SK-N-SH treated with all-trans-retinoic acid at 6 μM for 48 hours (cell line): ENCODE results near the gene MEI4.

Experiments used
- GLIS3 ChIP-seq: fragments of 250-450 bp; sonication (Bioruptor Pico); IDR thresholded peaks from 2 replicates; pipeline ENCODE4 v1.5.0; 2020; ENCODE audit warnings: mild to moderate bottlenecking, moderate library complexity
- TF ChIP-seq, protein P1 (sequence below): fragments of 250-450 bp; sonication (Bioruptor Pico); IDR thresholded peaks from 2 replicates; pipeline ENCODE4 v1.5.0; 2020; ENCODE audit warnings: mild to moderate bottlenecking, moderate library complexity
- TF ChIP-seq, protein P2 (sequence below): fragments of 250-450 bp; sonication (Bioruptor Pico); IDR thresholded peaks from 2 replicates; pipeline ENCODE4 v1.5.1; 2020; ENCODE audit warnings: low read depth, mild to moderate bottlenecking, moderate library complexity

The MEI4 gene

DNA sequence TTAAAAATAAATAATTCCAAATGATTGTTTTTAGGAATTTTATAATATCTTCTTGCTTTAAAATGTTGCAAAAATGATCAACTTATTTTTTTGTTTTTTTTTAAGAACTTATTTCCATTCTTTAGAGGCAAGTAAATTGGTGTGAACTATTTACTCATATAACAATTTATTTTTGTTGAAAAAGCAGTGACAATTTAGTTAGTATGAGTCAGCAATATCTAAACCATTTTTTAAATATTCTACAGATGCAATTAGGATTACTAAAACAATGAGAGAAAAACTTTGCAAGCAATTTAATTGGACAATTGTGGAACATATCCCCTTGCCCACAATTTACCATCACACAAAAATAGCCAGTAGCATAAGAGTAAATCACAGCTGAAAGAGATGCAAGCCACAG lies 319.5 kb downstream of the MEI4 start (continued):
- TF ChIP-seq, protein P1, sequence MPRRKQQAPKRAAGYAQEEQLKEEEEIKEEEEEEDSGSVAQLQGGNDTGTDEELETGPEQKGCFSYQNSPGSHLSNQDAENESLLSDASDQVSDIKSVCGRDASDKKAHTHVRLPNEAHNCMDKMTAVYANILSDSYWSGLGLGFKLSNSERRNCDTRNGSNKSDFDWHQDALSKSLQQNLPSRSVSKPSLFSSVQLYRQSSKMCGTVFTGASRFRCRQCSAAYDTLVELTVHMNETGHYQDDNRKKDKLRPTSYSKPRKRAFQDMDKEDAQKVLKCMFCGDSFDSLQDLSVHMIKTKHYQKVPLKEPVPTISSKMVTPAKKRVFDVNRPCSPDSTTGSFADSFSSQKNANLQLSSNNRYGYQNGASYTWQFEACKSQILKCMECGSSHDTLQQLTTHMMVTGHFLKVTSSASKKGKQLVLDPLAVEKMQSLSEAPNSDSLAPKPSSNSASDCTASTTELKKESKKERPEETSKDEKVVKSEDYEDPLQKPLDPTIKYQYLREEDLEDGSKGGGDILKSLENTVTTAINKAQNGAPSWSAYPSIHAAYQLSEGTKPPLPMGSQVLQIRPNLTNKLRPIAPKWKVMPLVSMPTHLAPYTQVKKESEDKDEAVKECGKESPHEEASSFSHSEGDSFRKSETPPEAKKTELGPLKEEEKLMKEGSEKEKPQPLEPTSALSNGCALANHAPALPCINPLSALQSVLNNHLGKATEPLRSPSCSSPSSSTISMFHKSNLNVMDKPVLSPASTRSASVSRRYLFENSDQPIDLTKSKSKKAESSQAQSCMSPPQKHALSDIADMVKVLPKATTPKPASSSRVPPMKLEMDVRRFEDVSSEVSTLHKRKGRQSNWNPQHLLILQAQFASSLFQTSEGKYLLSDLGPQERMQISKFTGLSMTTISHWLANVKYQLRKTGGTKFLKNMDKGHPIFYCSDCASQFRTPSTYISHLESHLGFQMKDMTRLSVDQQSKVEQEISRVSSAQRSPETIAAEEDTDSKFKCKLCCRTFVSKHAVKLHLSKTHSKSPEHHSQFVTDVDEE (CRISPR knock-in tag), result no peak
- TF ChIP-seq GLIS3 (CRISPR knock-in tag), result no peak
- TF ChIP-seq, protein P2, sequence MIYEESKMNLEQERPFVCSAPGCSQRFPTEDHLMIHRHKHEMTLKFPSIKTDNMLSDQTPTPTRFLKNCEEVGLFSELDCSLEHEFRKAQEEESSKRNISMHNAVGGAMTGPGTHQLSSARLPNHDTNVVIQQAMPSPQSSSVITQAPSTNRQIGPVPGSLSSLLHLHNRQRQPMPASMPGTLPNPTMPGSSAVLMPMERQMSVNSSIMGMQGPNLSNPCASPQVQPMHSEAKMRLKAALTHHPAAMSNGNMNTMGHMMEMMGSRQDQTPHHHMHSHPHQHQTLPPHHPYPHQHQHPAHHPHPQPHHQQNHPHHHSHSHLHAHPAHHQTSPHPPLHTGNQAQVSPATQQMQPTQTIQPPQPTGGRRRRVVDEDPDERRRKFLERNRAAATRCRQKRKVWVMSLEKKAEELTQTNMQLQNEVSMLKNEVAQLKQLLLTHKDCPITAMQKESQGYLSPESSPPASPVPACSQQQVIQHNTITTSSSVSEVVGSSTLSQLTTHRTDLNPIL (CRISPR knock-in tag), result no peak
